Mucosa of descending colon (tissue), 3 donors: Measurements from ENCODE around the gene CSTF2. TPM values are rescaled to one million over a fixed set of nuclear protein-coding genes. Genes with fewer than 3 reads are reported as not detected.

Experiments used
- ATAC-seq: fragments of 200-7000 bp; cut with Tn5 transposase; one replicate; pipeline ENCODE4 v1.9.1; 2020; ENCODE audit warnings: mild to moderate bottlenecking, moderate library complexity
- DNase-seq, 3 donors: peaks; one replicate each; pipeline ENCODE4 v3.0.0-alpha.2; 2020
- H3K36me3 ChIP-seq: fragments of 200-600 bp; one replicate; pipeline ENCODE4 v1.8.0; 2021; ENCODE audit warnings: low read depth, mild to moderate bottlenecking
- H3K4me1 ChIP-seq: fragments of 200-600 bp; one replicate; pipeline ENCODE4 v1.8.0; 2021; ENCODE audit warnings: low read depth, mild to moderate bottlenecking
- H3K4me3 ChIP-seq: fragments of 200-600 bp; one replicate; pipeline ENCODE4 v1.8.0; 2021; ENCODE audit warnings: mild to moderate bottlenecking
- H3K9me3 ChIP-seq: fragments of 200-600 bp; one replicate; pipeline ENCODE4 v1.8.0; 2021; ENCODE audit warnings: mild to moderate bottlenecking
- intact Hi-C, 2 donors: fragments of 100-400 bp; cut with DNase I in 1 of 2; cut with micrococcal nuclease in 1 of 2; formaldehyde crosslinking; loops; one replicate each; pipeline versions ENCODE4 v1.11.0 to v1.11.1; 2022; cut with DNase I, micrococcal nuclease
- total RNA-seq, 3 donors: library from RNA; stranded (reverse); fragmentation: NEBNext Ultra II Directional in 2 of 3; extraction: Animal tissue kit (Norgen Biotek cat#: 25700) in 2 of 3; gene quantifications; one replicate each; pipeline versions ENCODE4 v1.2.1 to v1.2.4, GENCODE V29; 2021 to 2023
- TF ChIP-seq, protein P1 (sequence below): fragments of 200-600 bp; IDR thresholded peaks from one replicate; pipeline ENCODE4 v1.8.0; 2022; ENCODE audit warnings: antibody characterized with exemption, mild to moderate bottlenecking
- donor health status: DM: no; HTN: no; CAD: no; lungs with moderate emphysema.
- donor health status: DM: no; HTN: no; CAD: no.
- donor health status: DM: no; HTN: yes; CAD: no.

Gene CSTF2
- total RNA-seq, 3 donors from 2014 or later: 16.7 to 24.0 (median 23.9) TPM

- no peak for ATAC-seq
Measured at GRCh38 chrX:100863326-100863864, 43.2 kb downstream of the CSTF2 start.

DNA sequence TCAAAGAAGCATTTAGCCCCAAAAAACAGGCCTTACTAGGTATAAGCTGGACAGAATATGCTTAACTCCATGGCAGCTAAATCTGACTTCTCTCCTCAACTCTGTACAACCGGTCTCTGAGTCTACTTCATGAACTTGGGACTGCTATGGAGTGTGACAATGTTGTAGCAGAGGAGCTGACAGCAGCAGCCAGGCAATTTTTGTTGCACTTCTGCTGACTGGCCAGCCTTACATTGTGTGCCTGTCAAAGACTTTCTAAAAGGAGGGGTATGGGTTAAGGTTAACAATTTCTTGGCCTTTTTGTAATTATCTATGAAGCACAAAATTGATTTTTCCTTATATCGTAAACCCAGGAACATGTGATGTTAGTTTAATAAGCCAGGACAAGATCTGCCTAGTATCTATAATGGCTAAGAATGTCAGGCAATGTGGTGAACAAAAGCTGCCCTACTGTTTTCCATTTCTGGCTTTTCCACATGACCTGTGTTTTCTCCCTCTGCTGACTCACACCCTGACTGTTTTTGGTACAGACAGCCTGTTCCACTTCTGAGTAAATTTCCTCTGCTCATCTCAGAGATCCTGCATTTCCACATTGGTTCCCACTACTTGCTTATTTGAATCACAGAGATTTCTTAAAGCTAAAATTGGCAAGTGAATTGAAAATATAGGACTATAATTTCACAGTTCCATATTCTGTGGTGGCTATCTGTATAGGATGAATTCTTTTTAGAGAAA is 44.6 kb downstream of the CSTF2 start:
- intact Hi-C loops: no loop called here
- ATAC-seq: no peak
- TF ChIP-seq, protein P1, sequence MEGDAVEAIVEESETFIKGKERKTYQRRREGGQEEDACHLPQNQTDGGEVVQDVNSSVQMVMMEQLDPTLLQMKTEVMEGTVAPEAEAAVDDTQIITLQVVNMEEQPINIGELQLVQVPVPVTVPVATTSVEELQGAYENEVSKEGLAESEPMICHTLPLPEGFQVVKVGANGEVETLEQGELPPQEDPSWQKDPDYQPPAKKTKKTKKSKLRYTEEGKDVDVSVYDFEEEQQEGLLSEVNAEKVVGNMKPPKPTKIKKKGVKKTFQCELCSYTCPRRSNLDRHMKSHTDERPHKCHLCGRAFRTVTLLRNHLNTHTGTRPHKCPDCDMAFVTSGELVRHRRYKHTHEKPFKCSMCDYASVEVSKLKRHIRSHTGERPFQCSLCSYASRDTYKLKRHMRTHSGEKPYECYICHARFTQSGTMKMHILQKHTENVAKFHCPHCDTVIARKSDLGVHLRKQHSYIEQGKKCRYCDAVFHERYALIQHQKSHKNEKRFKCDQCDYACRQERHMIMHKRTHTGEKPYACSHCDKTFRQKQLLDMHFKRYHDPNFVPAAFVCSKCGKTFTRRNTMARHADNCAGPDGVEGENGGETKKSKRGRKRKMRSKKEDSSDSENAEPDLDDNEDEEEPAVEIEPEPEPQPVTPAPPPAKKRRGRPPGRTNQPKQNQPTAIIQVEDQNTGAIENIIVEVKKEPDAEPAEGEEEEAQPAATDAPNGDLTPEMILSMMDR: no peak

More at GRCh38 chrX:100863326-100863864, 43.2 kb downstream of the CSTF2 start:
- no peak overlapping the region for H3K4me3 ChIP-seq
- TF ChIP-seq, protein P1: no peak
- H3K4me1 ChIP-seq: no peaks in the 10 kb centered on the region
- H3K36me3 ChIP-seq: no peaks in the 10 kb centered on the region
- H3K9me3 ChIP-seq: no peaks in the 10 kb centered on the region
- intact Hi-C loops: no loop called here
- no peak for DNase-seq

DNA sequence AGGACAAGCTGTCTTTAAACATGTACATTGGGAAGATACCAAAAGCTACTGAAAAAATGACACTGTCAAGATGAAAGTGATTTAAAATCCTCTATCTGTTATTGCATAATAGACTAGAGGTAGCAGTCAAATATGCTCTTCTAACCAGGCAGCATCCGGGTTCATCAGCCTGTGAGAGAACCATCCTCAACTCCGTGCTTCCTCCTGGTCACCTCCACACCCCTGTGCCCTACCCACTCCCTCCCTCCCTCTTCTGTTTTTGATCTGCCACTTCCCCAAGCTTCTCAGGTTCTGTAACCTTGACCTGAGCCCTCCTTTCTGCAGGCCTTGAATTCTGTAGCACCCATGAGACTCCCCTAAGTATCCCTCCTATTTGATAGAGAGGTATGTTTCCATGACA is 48.1 kb downstream of the CSTF2 start:
- ATAC-seq (peak; percentile 76), DNase-seq (peak in 2 of 3 donors; percentile 25 to 28)
- H3K36me3 ChIP-seq: no peaks in the 10 kb centered on the region
- intact Hi-C loops: no loop called here
- no peaks in the 10 kb centered on the region for H3K9me3 ChIP-seq
- no peak overlapping the region for H3K4me3 ChIP-seq
- TF ChIP-seq, protein P1: no peak
- H3K4me1 ChIP-seq: no peaks in the 10 kb centered on the region

More for the DNA sequence above, 44.6 kb downstream of the CSTF2 start:
- Histone ChIP-seq H3K36me3 (no peaks in the 10 kb centered on the region), H3K4me1 (no peaks in the 10 kb centered on the region), H3K4me3 (no peak overlapping the region), H3K9me3 (no peaks in the 10 kb centered on the region)
- no peak for DNase-seq

DNA sequence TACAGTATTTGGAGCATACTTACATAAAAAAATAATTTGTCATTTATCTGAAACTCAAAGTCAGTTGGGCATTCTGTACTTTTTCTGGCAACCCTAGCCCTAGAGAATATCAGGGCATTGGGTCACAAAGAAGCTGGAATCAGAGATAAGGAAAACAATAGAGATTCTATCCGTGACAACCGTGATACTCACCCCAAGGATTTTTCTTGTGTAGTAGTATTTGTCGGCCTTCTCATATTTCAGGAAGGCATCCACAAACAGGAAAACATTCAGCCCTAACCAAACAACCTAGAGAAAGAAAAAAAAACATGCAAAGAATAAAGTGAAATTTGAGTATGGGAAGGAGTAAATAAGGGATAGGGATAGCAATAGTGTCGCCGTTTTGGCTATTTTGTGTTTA is 50.3 kb downstream of the CSTF2 start:
- no peak overlapping the region for H3K4me3 ChIP-seq
- intact Hi-C loops: no loop called here
- TF ChIP-seq, protein P1: no peak
- H3K36me3 ChIP-seq: no peaks in the 10 kb centered on the region
- DNase-seq: no peak
- H3K9me3 ChIP-seq: no peaks in the 10 kb centered on the region
- no peaks in the 10 kb centered on the region for H3K4me1 ChIP-seq
- no peak for ATAC-seq

- intact Hi-C loops: no loop called here
- H3K4me3 ChIP-seq: no peak overlapping the region
- TF ChIP-seq, protein P1: no peak
- ATAC-seq (peak; percentile 41), DNase-seq (no peak)
- H3K9me3 ChIP-seq: no peaks in the 10 kb centered on the region
- no peaks in the 10 kb centered on the region for H3K36me3 ChIP-seq
- H3K4me1 ChIP-seq: no peaks in the 10 kb centered on the region
Measured at GRCh38 chrX:100871594-100872560, 51.7 kb downstream of the CSTF2 start.
